ENCODE results near the gene DHRSX. TPM values are rescaled to one million over a fixed set of nuclear protein-coding genes. Genes with fewer than 3 reads are reported as not detected.
A peak's percentile ranks its signal among the peaks of the same experiment; 100 is the strongest.
"Not testable (repeated sequence)": the region's sequence is repeated elsewhere in the genome, so short reads cannot be mapped to it uniquely, and the experiment has no call there.

DHRSX gene
- total RNA-seq, 1 donor from 2014 or later: 29.9 TPM

DNA sequence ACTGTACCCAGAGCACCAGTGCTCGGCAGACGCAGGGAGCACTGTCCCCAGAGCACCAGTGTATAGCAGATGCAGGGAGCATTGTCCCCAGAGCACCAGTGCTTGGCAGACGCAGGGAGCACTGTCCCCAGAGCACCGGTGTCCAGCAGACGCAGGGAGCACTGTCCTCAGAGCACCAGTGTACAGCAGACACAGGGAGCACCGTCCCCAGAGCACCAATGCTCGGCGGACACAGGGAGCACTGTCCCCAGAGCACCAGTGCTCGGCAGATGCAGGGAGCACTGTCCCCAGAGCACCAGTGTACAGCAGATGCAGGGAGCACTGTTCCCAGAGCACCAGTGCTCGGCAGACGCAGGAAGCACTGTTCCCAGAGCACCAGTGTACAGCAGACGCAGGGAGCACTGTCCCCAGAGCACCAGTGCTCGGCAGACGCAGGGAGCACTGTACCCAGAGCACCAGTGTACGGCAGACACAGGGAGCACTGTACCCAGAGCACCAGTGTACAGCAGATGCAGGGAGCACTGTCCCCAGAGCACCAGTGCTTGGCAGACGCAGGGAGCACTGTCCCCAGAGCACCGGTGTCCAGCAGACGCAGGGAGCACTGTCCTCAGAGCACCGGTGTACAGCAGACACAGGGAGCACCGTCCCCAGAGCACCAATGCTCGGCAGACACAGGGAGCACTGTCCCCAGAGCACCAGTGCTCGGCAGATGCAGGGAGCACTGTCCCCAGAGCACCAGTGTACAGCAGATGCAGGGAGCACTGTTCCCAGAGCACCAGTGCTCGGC lies 234.9 kb downstream of the DHRSX start:
- DNase-seq (ENCODE audit: low read depth): not testable (repeated sequence)

DNA sequence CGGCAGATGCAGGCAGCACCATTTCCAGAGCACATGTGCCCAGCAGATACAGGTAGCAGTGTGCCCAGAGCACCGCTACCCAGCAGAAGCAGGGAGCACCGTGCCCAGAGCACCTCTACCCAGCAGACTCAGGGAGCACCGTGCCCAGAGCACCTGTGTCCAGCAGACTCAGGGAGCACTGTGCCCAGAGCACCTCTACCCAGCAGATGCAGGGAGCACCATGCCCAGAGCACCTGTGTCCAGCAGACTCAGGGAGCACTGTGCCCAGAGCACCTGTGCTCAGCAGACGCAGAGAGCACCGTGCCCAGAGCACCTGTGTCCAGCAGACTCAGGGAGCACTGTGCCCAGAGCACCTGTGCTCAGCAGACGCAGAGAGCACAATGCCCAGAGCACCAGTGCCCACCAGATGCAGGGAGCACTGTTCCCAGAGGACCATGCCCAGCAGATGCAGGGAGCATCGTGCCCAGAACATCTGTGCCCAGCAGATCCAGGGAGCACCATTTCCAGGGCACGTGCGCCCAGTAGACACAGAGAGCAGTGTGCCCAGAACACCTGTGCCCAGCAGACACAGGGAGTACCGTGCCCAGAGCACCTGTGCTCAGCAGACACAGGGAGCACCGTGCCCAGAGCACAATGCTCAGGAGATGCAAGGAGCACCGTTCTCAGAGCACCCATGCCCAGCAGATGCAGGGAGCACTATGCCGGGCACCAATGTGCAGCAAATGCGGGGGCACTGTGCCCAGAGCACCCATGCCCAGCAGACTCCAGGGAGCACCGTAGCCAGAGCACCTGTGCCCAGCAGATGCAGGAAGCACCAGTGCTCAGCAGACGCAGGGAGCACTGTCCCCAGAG lies 236.4 kb downstream of the DHRSX start:
- no peak for DNase-seq (ENCODE audit: low read depth)

DNA sequence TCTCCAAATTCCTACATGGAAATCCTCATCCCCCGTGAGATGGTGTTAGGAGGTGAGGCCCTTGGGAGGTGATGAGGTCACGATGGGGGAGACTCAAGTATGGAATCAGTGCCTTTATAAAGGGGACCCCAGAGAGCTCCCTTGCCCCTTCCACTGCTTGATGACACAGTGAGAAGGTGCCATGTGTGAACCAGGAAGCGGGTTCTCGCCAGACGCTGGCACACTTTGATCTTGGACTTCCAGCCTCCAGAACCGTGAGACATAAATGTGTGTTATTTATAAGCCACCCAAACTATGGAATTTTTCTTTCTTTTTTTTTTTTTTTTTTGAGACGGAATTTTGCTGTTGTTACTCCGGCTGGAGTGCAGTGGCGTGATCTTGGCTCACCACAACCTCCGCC lies 237.6 kb downstream of the DHRSX start:
- DNase-seq (ENCODE audit: low read depth): no peak

DNA sequence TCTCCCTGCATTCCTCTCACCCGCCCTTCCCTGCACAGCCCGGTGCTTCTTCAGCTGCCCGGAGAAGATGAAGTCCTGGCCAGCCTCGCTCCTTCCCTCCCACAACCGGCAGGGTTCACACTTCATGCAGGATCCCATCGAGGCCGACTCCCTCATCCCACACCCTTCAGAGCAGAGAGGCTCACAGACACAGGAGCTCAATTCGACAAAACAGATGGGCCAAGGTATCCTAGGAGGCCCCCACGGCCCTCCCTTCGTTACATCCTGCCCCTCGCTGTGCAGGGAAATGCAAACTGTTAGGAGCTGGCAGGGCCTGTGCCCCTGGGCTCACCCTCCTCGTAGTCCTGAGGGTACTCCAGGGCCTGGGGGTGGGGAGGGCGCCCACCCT lies 238.1 kb downstream of the DHRSX start:
- no peak for DNase-seq (ENCODE audit: low read depth)

DNA sequence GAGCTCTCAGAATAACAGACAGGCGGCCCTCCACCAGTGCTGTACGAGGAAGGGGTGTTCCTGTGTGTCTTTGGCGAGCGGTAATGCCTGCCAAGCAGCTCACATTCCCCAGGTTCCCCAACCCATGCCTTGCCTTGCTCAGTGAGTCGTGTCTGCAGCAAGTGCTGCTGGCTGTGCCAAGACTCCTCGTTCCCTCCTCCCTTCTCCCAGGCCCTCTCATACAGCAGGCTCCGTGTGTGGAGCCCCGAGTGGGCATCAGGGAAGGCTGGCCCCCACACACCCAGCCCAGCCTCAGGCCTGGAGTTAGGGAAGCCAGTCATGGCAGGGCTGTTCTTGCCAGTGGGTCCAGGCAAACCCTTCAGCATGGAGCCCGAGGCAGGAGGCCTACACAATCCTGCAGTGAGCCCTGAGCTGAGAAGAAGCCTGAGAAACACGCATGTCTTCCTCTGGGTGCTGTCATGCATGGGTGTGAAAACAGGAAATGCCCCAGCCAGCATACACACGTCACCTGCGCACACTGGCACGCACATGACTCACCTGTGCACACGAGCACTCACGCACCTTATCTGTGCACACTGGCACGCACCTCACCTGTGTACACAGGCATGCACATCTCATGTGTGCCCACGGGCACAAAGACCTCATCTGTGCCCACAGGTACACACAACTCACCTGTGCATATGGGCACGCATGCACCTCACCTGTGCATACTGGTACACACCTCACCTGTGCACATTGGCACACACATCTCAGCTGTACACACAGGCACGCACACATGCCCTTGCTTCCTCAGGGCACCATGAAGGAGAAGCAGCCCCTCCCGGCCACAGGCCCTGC lies 238.7 kb downstream of the DHRSX start:
- peak; percentile 82 for DNase-seq (ENCODE audit: low read depth)

DNA sequence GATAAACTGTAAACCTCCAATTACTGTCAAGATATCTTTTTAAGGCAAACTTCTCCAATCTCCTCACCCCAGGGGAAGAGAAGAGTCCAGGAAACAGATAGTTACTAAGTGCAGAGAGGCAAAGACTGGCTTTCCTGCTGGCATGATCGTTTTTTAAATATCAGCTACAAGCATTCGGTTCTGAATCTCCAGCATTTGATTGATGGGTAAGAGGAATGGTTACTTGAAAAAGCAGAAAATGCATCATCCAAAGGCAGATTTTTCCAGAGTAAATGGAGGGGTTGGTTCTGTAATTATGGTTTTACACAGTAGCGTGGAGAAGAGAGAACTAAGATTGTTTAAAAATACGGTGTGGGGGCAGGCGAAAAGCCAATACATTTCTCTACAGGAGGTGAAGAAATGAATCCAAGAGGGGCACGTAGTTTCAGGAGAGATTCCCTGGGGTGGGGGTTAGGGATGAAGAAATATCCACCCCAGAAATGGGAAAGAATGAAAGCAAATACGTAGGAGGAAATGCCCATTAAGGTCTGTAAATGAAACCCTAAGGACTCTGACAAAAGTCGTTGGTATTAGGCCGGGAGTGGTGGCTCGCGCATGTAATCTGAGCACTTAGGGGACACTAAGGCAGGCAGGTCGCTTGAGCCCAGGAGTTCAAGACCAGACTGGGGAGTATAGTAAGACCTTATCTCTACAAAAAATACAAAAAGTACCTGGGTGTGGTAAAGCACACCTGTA lies 248.3 kb downstream of the DHRSX start:
- no peak for DNase-seq (ENCODE audit: low read depth)

DNA sequence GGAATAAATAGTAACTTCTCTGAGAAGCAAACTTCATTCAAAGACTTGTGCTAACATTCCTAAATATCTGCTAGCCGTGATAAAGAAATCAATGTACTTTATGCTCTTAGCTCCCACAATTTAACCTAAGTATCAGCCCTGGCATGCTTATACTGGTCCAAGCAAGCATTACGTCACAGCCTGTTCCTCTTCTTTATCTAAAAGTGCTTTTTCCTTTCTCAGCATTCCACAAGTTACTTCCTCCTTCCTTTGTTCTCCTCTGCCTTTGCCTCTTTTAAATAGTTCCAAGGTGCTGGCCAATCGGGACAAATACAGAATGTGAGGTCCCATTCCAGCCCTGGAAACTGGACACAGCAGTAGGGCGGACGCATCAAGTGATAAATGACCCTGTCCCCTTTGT lies 249.6 kb downstream of the DHRSX start:
- DNase-seq (ENCODE audit: low read depth): no peak

DNA sequence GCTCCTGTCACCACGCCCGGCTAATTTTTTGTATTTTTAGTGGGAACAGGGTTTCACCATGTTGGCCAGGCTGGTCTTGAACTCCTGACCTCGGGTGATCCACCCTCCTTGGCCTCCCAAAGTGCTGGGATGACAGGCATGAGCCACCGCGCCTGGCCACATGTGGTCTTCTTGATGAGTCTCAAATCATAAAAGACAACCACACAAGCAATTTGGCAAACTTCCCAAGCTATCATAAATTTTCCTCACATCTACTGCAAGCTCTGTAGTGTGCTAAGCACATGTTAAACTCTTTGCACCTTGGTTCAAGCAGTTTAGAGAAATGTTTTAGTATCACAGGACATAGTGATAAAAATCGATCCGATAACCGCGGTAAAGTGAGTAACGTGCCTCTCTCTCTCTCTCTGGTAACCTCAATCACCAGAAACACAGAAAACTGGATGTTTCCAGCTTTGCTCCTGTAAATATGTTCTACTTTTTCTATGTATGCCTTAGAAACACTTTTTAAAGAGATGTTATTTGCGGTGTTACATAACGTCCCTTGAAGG lies 256.8 kb downstream of the DHRSX start:
- peak; percentile 41 for DNase-seq (ENCODE audit: low read depth)

DNA sequence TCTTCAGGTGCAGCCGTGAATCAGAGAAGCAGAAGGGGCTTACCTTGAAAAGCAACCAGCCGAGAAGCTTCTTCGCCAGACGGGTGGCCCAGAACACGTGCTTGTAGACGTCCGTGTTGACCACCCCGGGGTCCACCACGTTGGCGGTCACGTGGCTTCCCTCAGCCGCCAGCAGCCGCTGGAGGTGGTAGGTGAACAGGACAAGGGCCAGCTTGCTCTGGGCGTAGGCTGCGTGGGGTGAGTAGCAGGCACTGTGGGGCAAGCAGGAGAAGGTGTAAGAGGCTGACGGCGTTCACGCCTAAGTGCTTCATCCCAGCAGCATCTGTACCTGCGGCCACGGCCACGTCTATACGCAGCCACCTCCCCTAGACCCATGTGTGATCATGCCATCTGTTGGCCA lies 257.8 kb downstream of the DHRSX start:
- no peak for DNase-seq (ENCODE audit: low read depth)

DNA sequence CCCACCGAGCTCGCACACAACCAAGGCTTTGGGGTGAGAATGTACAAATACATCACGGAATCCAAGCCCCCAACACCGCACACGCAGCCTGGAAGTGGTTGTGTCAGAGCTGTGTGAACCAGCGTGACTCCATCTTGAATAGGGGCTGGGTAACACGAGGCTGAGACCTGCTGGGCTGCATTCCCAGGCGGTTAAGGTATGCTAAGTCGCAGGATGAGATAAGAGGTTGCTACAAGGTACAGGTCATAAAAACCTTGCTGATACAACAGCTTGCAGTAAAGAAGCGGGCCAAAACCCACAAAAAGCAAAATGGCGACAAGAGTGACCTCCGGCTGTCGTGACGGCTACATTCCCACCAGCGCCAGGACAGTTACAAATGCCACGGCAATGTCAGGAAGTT lies 258.4 kb downstream of the DHRSX start:
- DNase-seq (ENCODE audit: low read depth): no peak

DNA sequence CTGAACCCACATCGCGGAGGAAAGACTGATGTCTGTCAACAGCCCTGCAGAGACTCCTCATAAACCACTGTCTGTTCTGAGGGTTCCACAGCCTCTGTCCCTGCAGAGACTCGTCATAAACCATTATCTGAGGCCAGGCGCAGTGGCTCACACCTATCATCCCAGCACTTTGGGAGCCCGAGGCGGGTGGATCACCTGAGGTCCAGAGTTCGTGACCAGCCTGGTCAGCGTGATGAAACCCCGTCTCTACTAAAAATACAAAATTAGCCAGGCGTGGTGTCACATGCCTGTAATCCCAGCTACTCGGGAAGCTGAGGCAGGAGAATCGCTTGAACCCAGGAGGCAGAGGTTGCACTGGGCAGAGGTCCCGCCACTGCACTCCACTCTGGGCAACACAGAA lies 259.3 kb downstream of the DHRSX start:
- not testable (repeated sequence) for DNase-seq (ENCODE audit: low read depth)

DNA sequence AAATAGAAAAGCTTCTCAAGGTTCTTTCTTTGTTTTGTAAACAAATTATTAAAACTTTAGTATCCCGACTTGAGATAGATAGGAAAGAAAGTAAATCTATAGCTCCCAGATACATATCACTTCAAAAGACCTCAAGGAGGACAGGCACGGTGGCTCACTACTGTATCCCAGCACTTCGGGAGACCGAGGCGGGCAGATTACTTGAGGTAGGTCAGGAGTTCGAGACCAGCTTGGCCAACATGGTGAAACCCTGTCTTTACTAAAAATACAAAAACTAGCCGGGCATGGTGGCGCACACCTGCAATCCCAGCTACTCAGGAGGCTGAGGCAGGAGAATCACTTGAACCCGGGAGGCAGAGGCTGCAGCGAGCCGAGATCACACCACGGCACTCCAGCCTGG lies 260.0 kb downstream of the DHRSX start:
- not testable (repeated sequence) for DNase-seq (ENCODE audit: low read depth)

DNA sequence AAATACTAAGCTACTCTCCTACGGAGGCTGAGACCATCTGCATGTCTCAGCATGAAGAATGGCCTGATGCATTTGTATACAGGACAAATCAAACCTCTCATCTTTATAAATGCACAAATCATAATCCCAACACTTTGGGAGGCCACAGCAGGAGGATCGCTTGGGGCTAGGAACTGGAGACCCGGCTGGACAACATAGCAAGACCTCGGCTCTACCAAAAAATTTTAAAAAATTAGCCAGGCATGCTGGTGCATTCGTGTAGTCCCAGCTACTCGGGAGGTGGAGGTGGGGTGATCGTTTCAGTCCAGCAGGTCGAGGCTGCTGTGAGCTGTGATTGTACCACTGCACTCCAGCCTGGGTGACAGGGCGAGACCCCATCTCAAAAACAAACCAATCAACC lies 262.8 kb downstream of the DHRSX start:
- no peak for DNase-seq (ENCODE audit: low read depth)

DNA sequence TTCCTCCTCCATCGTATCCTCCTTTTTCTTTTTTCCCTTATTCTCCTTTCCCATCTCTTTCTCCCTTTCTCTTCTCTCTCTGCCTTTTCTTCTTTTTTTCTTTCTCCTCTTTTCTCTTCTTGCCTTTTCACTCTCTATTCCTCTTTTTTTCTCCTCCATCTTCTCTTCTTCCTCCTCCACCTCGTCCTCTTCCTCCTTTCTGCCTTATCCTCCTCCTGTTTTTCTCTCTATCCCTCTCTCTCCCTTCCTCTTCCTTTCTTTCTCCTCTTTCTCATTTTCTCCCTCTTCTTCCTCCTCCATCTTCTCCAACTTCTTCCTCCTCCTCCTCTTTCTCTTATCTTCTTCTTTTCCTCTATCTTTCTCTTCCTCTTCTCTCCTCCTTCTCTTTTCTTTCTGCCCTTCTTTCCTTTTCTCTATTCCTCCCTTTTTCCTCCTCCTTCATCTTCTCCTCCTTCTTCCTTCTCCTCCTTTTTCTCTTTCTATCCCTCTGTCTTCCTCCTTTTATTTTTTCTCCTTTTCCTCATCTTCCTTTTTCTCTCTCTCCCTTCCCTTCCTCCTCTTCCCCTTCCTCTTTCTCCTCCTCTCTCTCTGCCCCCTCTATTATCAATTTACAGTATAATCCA lies 269.1 kb downstream of the DHRSX start:
- no peak for DNase-seq (ENCODE audit: low read depth)

DNA sequence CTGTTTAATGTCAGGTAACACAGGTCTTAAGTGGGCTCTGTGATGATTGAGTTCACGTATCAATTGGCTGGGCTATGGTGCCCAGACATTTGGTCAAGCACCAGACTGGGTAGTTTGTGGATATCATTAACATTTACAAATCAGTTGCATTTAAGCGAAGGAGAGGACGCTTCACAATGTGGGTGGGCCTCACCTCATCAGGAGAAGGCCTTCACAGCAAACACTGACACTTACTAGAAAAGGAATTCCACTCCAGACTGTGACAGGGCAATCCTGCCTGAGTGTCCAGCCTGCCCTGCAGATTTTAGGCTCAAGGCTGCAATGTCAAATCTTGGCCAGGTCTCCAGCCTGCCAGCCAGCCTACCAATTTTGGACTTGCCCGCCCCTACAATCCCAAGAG lies 270.3 kb downstream of the DHRSX start:
- no peak for DNase-seq (ENCODE audit: low read depth)

DNA sequence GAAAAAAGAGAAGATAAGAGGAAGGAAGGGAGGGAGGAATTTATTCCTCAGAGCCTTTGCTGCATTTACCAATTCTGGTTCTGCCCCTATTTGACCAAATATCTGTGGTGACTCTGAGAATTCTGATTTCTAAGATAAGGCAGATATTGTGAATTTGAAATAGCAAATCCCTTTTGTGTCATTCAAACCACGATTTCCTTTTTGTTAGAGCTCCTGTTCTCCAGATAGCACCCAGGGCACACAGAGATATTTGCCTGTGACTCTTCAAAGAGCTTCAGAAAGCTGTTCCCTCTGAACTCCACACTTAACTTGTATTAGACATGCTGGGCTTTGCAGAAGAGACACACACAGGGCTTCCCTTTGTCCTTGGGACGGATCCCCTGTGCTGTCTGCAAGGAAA lies 272.2 kb downstream of the DHRSX start:
- DNase-seq (ENCODE audit: low read depth): no peak

DNA sequence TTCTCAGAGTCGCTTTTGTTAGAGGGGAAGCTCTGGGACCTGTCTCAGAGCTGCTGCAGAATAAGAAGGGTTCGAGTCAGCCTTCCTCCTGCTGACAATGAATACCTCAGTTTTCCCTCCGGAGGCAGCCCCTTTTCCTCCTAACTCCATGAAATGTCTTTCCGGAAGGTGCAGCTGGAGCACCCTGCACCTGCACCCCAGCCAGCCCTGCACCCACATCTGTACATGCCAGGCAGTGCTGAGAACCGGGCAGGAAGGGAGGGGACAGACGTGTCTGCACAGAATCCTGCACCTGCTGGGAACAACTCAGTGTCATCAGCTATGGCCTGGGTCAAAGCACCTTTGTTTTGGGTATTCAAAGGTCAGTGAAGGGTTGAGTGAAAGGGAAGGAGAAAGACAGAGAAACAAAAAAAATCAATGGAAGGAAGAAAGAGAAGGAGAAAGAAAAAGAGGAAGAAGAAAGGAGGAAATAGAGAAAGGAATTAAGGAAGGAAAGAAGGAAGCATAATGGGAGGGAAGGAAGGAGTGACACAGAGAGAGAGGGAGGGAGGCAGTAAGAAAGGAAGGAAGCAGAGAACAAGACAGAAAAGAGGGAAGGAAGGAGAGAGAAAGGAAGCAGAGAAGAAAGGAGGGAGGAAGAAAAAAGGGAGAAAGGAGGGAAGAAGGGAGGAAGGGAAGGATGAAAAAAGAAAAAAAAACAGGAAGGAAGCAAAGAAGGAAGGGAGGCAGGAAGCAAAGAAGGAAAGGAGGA lies 273.7 kb downstream of the DHRSX start:
- DNase-seq (ENCODE audit: low read depth): no peak

DNA sequence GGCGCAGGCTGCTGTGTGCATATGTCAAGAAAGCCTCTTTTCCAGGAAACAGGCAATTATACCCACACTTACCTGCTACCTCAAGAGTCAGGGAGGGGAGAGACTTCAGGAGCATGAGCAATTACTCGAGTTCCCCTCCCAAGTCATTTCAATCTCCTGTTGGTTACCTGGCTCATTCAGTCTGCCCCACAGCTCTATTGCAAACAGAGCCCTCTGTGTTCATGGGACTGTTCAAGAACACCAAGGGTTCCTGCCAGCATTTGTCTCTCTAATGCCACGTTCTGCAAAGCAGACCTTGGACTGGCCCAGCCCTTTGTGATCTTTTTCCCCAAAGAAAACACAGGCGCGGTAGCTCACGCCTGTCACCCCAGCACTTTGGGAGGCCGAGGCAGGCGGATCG lies 274.6 kb downstream of the DHRSX start:
- DNase-seq (ENCODE audit: low read depth): no peak

DNA sequence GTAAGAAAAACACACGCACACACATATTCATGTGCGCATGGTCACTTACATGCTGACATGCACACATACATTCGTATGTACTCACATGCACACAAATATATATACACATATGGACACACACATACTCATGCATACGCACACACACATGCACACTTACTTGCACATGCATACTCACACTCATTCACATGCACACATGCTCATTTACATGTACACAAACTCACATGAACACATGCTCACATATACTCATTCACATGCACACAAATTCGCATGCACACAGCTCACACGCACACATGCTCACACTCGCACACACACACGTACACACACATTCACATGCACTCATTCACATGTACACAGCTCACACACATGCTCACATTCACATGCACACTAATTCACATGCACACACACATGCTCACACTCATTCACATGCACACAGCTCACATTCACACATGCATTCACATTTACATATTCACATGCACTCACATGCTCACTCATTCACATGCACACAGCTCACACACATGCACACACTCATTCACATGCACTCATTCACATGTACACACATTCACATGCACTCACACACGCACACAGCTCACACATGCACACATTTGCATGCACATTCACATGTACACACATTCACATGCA lies 276.1 kb downstream of the DHRSX start:
- no peak for DNase-seq (ENCODE audit: low read depth)

DNA sequence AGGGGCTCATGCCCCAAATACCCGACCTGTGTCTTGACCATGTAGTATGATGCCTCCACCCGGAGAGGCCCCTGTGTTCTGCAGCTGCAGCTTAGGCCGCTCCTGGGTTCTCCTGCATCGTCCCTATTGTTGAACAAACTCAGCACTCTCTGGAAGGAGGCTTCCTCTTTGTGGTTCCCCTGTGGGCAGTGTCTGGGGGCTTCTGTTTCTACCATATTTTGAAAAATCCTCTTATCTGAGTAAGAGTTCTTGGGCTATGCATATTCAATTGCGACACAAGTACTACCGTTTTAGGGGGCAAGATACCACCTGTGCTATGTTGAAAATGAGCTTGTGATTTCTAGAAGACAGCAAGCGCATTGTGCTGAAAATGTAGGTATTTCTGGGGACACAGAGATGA lies 276.6 kb downstream of the DHRSX start:
- no peak for DNase-seq (ENCODE audit: low read depth)
